ENCODE data around the gene DTX4.

DNA sequence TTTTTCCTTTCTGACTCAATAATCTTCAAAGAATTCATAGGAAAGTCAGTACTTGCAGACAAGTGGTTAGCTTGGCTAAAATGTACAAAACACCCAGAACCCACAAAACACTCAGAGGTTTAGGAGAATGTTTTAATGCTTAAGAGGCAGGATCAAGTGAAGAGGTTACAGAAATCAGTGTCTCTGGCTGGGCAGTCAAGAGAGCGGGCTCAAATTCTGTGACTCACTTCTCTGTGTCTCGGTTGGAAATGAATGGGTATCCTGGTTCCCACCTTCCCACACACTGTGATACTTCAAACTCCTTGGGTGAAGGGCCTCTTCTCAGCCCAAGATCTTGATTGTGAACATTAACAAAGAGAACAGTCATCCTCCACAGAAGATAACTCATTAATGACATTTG lies 37.0 kb downstream of the DTX4 start:
- TF ChIP-seq, protein P1, sequence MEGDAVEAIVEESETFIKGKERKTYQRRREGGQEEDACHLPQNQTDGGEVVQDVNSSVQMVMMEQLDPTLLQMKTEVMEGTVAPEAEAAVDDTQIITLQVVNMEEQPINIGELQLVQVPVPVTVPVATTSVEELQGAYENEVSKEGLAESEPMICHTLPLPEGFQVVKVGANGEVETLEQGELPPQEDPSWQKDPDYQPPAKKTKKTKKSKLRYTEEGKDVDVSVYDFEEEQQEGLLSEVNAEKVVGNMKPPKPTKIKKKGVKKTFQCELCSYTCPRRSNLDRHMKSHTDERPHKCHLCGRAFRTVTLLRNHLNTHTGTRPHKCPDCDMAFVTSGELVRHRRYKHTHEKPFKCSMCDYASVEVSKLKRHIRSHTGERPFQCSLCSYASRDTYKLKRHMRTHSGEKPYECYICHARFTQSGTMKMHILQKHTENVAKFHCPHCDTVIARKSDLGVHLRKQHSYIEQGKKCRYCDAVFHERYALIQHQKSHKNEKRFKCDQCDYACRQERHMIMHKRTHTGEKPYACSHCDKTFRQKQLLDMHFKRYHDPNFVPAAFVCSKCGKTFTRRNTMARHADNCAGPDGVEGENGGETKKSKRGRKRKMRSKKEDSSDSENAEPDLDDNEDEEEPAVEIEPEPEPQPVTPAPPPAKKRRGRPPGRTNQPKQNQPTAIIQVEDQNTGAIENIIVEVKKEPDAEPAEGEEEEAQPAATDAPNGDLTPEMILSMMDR (conservative IDR thresholded peaks at IDR 0.05; ENCODE audit: low read length): no peak
- TF ChIP-seq EZH2phosphoT487 (IDR thresholded peaks at IDR 0.05; ENCODE audit: borderline replicate concordance): no peak

Measured in Loucy (cell line).